ENCODE data around the gene RAP1GAP2.

DNA sequence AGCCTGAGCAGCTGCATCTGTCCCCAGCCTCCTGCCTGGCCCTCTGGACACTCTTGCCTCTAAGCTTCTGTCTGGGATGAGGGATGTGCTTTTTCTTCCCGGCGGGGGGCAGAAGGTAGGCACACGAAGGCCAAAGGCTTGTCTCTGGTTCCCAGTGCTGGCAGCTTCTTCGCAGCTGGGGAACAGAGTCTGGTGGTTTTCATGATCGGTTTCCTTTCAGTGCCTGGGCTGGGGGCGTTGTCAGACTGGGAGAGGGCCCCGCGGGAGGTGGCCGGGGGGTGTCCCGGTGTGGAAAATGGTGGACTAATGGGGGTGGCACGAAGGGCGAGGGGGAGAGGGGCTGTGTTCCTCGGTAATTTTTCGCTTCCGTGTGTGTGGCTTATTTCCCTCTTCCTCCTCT lies 988 bp downstream of the RAP1GAP2 start:
- TF ChIP-seq, protein P1, sequence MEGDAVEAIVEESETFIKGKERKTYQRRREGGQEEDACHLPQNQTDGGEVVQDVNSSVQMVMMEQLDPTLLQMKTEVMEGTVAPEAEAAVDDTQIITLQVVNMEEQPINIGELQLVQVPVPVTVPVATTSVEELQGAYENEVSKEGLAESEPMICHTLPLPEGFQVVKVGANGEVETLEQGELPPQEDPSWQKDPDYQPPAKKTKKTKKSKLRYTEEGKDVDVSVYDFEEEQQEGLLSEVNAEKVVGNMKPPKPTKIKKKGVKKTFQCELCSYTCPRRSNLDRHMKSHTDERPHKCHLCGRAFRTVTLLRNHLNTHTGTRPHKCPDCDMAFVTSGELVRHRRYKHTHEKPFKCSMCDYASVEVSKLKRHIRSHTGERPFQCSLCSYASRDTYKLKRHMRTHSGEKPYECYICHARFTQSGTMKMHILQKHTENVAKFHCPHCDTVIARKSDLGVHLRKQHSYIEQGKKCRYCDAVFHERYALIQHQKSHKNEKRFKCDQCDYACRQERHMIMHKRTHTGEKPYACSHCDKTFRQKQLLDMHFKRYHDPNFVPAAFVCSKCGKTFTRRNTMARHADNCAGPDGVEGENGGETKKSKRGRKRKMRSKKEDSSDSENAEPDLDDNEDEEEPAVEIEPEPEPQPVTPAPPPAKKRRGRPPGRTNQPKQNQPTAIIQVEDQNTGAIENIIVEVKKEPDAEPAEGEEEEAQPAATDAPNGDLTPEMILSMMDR (IDR thresholded peaks at IDR 0.05) = no peak
- no peak for TF ChIP-seq EZH2phosphoT487 (IDR thresholded peaks at IDR 0.05)

Measured in neural progenitor cell (in vitro differentiated cells).